Activated CD4-positive, CD25-positive, alpha-beta regulatory T cell treated with anti-CD3 and anti-CD28 coated beads, Interleukin-2, amount 50 U/mL, for 24 hours (primary cell): ENCODE measurements around the gene ZNF155.

Experiments used
- ATAC-seq, 2 donors: fragments of 150-1000 bp; cut with Tn5 transposase; one replicate each; pipeline ENCODE4 v1.10.0; 2021; ENCODE audit warnings: mild to moderate bottlenecking in 1 of 2, moderate library complexity in 1 of 2

Gene ZNF155

GRCh38 chr19:44005973-44006372, 22.0 kb downstream of the ZNF155 start:
- ATAC-seq, result no peak

- ATAC-seq, result no peak
Measured at GRCh38 chr19:44007473-44007872, 23.5 kb downstream of the ZNF155 start.

GRCh38 chr19:44010468-44010867, 26.5 kb downstream of the ZNF155 start:
- no peak for ATAC-seq

- no peak for ATAC-seq
Measured at GRCh38 chr19:44019498-44019897, 35.5 kb downstream of the ZNF155 start.

- no peak for ATAC-seq
Measured at GRCh38 chr19:44021221-44021620, 37.2 kb downstream of the ZNF155 start.

GRCh38 chr19:44024900-44025216, 40.9 kb downstream of the ZNF155 start:
- ATAC-seq, result no peak

GRCh38 chr19:44025217-44025936, 41.4 kb downstream of the ZNF155 start, which contains the start of gene ZNF222:
Gene ZNF222 (plus strand): TSS chr19:44025379. CDS start chr19:44025437, 58 bp downstream.
- peak; percentile 100 for ATAC-seq

GRCh38 chr19:44026622-44027021, 42.6 kb downstream of the ZNF155 start:
- ATAC-seq, result no peak

GRCh38 chr19:44032001-44032610, 48.1 kb downstream of the ZNF155 start:
- no peak for ATAC-seq

- no peak for ATAC-seq
Measured at GRCh38 chr19:44042147-44042546, 58.2 kb downstream of the ZNF155 start.
